Ramos (cell line): Measurements from ENCODE around the gene MACROH2A1.

Experiments used
- in situ Hi-C: fragments of 300-500 bp; cut with MboI; formaldehyde crosslinking; loops from one replicate; pipeline ENCODE4 v1.14.3; 2022; ENCODE audit warnings: low sequenced_read_pairs; ENCODE audit not compliant: unreplicated experiment

MACROH2A1 gene

GRCh38 chr5:135296900-135297816, 101.9 kb downstream of the MACROH2A1 start:
- in situ Hi-C loops = no loop called here

- in situ Hi-C loops = no loop called here
Observed at GRCh38 chr5:135295852-135296251, 103.2 kb downstream of the MACROH2A1 start.

GRCh38 chr5:135294793-135295192, 104.2 kb downstream of the MACROH2A1 start:
- in situ Hi-C loops = no loop called here

GRCh38 chr5:135289651-135290050, 109.4 kb downstream of the MACROH2A1 start:
- in situ Hi-C loops = no loop called here

- in situ Hi-C loops = no loop called here
Observed at GRCh38 chr5:135287551-135287950, 111.5 kb downstream of the MACROH2A1 start.
